Liver (tissue), 3 donors: ENCODE measurements around the gene ANP32A.

Experiments used
- EGR1 ChIP-seq, 2 donors: IDR thresholded peaks; 2 replicates each; pipeline ENCODE4 v1.6.1; 2016 to 2018; ENCODE audit warnings: antibody characterized with exemption in 2 of 2, low read depth in 2 of 2
- FOXA1 ChIP-seq: IDR thresholded peaks from 2 replicates; pipeline ENCODE4 v1.6.1; 2016; ENCODE audit warnings: antibody characterized with exemption
- GABPA ChIP-seq, 2 donors: IDR thresholded peaks in 1 of 2; conservative IDR thresholded peaks in 1 of 2; 2 replicates each; pipeline ENCODE4 v1.6.1; 2016; ENCODE audit warnings: antibody characterized with exemption in 2 of 2, mild to moderate bottlenecking in 1 of 2, moderate library complexity in 1 of 2
- JUND ChIP-seq, 2 donors: IDR thresholded peaks; 2 replicates each; pipeline ENCODE4 v1.6.1; 2016; ENCODE audit warnings: antibody characterized with exemption in 2 of 2
- RAD21 ChIP-seq, 2 donors: IDR thresholded peaks; 2 replicates each; pipeline ENCODE4 v1.6.1; 2016; ENCODE audit warnings: antibody characterized with exemption in 2 of 2, mild to moderate bottlenecking in 2 of 2
- RXRA ChIP-seq, 2 donors: IDR thresholded peaks; 2 replicates each; pipeline ENCODE4 v1.6.1; 2017 to 2018; ENCODE audit warnings: antibody characterized with exemption in 2 of 2, mild to moderate bottlenecking in 1 of 2
- TAF1 ChIP-seq: conservative IDR thresholded peaks from 2 replicates; pipeline ENCODE4 v1.6.1; 2016; ENCODE audit warnings: antibody characterized with exemption, mild to moderate bottlenecking
- TF ChIP-seq, protein P1 (sequence below): fragments of 150-350 bp; IDR thresholded peaks from 2 replicates; pipeline ENCODE4 v1.5.1; 2017; ENCODE audit warnings: improper control_type of control experiment, low read depth, low read length; ENCODE audit not compliant: missing input control
- TF ChIP-seq, protein P2 (sequence below): IDR thresholded peaks from 2 replicates; pipeline ENCODE4 v1.6.1; 2016; ENCODE audit warnings: antibody characterized with exemption, mild to moderate bottlenecking
- donor health status: healthy.
- donor health status: healthy.

DNA sequence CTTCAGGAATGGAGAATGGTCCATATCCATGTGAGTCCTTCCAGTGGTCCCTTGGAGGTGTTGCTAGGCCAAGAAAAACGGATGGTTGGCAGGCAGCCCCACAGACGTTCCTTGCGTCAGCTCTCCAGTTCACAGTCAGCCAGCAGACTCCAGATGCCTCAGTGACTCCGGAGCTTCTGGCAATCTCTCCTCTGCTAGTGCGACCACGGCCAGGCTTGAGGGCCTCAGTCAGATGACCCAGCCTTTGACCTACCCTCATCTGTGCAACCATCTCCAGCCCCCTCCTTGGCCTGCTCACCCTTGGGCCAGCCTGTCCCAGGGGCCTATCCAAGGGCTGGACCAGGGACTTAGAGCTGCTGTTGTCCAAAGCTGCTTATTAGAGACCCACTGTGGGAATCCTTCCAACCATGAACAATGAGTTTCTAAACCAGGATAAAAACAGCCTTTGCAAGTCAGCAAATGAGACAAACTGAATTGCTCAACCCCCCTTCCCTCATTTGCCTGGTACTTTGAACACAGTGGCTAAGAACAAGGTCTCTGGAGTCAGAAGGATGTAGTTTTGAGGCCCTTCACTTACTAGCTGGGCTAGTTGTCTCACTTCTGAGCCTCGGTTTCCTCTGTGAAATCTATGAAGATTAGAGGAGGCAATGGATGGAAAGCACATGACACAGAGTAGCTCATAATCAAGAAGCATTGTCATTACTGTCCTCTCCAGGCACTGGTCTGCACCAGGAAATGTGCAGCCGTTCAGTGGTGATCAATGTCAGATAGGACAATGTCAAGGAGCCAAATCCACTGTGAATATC, 44.8 kb downstream of the ANP32A start:
- TF ChIP-seq, protein P1, sequence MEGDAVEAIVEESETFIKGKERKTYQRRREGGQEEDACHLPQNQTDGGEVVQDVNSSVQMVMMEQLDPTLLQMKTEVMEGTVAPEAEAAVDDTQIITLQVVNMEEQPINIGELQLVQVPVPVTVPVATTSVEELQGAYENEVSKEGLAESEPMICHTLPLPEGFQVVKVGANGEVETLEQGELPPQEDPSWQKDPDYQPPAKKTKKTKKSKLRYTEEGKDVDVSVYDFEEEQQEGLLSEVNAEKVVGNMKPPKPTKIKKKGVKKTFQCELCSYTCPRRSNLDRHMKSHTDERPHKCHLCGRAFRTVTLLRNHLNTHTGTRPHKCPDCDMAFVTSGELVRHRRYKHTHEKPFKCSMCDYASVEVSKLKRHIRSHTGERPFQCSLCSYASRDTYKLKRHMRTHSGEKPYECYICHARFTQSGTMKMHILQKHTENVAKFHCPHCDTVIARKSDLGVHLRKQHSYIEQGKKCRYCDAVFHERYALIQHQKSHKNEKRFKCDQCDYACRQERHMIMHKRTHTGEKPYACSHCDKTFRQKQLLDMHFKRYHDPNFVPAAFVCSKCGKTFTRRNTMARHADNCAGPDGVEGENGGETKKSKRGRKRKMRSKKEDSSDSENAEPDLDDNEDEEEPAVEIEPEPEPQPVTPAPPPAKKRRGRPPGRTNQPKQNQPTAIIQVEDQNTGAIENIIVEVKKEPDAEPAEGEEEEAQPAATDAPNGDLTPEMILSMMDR, result no peak
- TF ChIP-seq GABPA (IDR thresholded peaks at IDR 0.05 in 1 of 2, conservative IDR thresholded peaks at IDR 0.05 in 1 of 2) (no peak), EGR1 (IDR thresholded peaks at IDR 0.05; ENCODE audit: low read depth in 2 of 2) (no peak), JUND (IDR thresholded peaks at IDR 0.05) (no peak), FOXA1 (no peak), TAF1 (no peak), RAD21 (IDR thresholded peaks at IDR 0.05) (no peak), RXRA (IDR thresholded peaks at IDR 0.05) (no peak)
- TF ChIP-seq, protein P2, sequence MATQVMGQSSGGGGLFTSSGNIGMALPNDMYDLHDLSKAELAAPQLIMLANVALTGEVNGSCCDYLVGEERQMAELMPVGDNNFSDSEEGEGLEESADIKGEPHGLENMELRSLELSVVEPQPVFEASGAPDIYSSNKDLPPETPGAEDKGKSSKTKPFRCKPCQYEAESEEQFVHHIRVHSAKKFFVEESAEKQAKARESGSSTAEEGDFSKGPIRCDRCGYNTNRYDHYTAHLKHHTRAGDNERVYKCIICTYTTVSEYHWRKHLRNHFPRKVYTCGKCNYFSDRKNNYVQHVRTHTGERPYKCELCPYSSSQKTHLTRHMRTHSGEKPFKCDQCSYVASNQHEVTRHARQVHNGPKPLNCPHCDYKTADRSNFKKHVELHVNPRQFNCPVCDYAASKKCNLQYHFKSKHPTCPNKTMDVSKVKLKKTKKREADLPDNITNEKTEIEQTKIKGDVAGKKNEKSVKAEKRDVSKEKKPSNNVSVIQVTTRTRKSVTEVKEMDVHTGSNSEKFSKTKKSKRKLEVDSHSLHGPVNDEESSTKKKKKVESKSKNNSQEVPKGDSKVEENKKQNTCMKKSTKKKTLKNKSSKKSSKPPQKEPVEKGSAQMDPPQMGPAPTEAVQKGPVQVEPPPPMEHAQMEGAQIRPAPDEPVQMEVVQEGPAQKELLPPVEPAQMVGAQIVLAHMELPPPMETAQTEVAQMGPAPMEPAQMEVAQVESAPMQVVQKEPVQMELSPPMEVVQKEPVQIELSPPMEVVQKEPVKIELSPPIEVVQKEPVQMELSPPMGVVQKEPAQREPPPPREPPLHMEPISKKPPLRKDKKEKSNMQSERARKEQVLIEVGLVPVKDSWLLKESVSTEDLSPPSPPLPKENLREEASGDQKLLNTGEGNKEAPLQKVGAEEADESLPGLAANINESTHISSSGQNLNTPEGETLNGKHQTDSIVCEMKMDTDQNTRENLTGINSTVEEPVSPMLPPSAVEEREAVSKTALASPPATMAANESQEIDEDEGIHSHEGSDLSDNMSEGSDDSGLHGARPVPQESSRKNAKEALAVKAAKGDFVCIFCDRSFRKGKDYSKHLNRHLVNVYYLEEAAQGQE, result no peak
